BLaER1 (cell line): ENCODE results near the gene IMMP2L.
"Not testable (repeated sequence)": the region's sequence is repeated elsewhere in the genome, so short reads cannot be mapped to it uniquely, and the experiment has no call there.

Source experiments
- H3K27ac ChIP-seq: shearing (Covaris generic); formaldehyde crosslinking; 2 replicates; pipeline ENCODE4 v1.8.1; 2022
- H3K27me3 ChIP-seq: shearing (Covaris generic); formaldehyde crosslinking; 2 replicates; pipeline ENCODE4 v1.8.1; 2022
- H3K36me3 ChIP-seq: shearing (Covaris generic); formaldehyde crosslinking; 2 replicates; pipeline ENCODE4 v1.8.1; 2022
- H3K4me1 ChIP-seq: shearing (Covaris generic); formaldehyde crosslinking; 2 replicates; pipeline ENCODE4 v1.8.1; 2022
- H3K4me2 ChIP-seq: shearing (Covaris generic); formaldehyde crosslinking; 2 replicates; pipeline ENCODE4 v1.8.1; 2022
- H3K4me3 ChIP-seq: shearing (Covaris generic); formaldehyde crosslinking; 2 replicates; pipeline ENCODE4 v1.8.1; 2022
- H3K9ac ChIP-seq: shearing (Covaris generic); formaldehyde crosslinking; 2 replicates; pipeline ENCODE4 v1.8.1; 2022
- H3K9me3 ChIP-seq: shearing (Covaris generic); formaldehyde crosslinking; 2 replicates; pipeline ENCODE4 v1.8.1; 2022
- H4K20me1 ChIP-seq: shearing (Covaris generic); formaldehyde crosslinking; 2 replicates; pipeline ENCODE4 v1.8.1; 2022
- Cebpa-rat ChIP-seq: shearing (Covaris generic); IDR thresholded peaks from 2 replicates; pipeline ENCODE4 v1.8.1; 2022

Gene IMMP2L

GRCh38 chr7:110664803-110665202, 897.5 kb downstream of the IMMP2L start:
- Histone ChIP-seq H3K4me3 (no peak overlapping the region), H3K4me1 (no peaks in the 10 kb centered on the region), H3K27ac (no peak overlapping the region), H3K36me3 (no peaks in the 10 kb centered on the region), H3K4me2 (no peak overlapping the region), H3K27me3 (no peaks in the 10 kb centered on the region), H4K20me1 (no peaks in the 10 kb centered on the region), H3K9ac (no peak overlapping the region), H3K9me3 (peaks cover 9% of the 10 kb centered on the region)
- no peak for TF ChIP-seq Cebpa-rat

GRCh38 chr7:110660637-110661036, 901.7 kb downstream of the IMMP2L start:
- H3K4me1 ChIP-seq, H3K4me3 ChIP-seq, H4K20me1 ChIP-seq, H3K9ac ChIP-seq, H3K27me3 ChIP-seq, H3K36me3 ChIP-seq, H3K27ac ChIP-seq, H3K4me2 ChIP-seq, H3K9me3 ChIP-seq: not testable (repeated sequence)

GRCh38 chr7:110650328-110650727, 912.0 kb downstream of the IMMP2L start:
- H3K4me3 ChIP-seq: no peak overlapping the region
- no peaks in the 10 kb centered on the region for H3K36me3 ChIP-seq
- no peak for TF ChIP-seq Cebpa-rat
- H3K9ac ChIP-seq: no peak overlapping the region
- no peaks in the 10 kb centered on the region for H3K9me3 ChIP-seq
- no peaks in the 10 kb centered on the region for H3K27me3 ChIP-seq
- H3K4me2 ChIP-seq: no peak overlapping the region
- no peaks in the 10 kb centered on the region for H4K20me1 ChIP-seq
- no peak overlapping the region for H3K27ac ChIP-seq
- H3K4me1 ChIP-seq: peaks cover 4% of the 10 kb centered on the region; the same call in 1 of the 2 replicates

- TF ChIP-seq Cebpa-rat: no peak
These were observed 915.0 kb downstream of the IMMP2L start for GRCh38 chr7:110647266-110647665.

GRCh38 chr7:110646804-110647203, 915.5 kb downstream of the IMMP2L start:
- H3K4me2 ChIP-seq: no peak overlapping the region
- H3K9me3 ChIP-seq: no peaks in the 10 kb centered on the region
- no peaks in the 10 kb centered on the region for H4K20me1 ChIP-seq
- no peak overlapping the region for H3K4me3 ChIP-seq
- no peak overlapping the region for H3K9ac ChIP-seq
- no peak for TF ChIP-seq Cebpa-rat
- peaks cover 4% of the 10 kb centered on the region; the same call in 1 of the 2 replicates for H3K4me1 ChIP-seq
- H3K27me3 ChIP-seq: no peaks in the 10 kb centered on the region
- H3K27ac ChIP-seq: no peak overlapping the region
- H3K36me3 ChIP-seq: no peaks in the 10 kb centered on the region

More at GRCh38 chr7:110647266-110647665, 915.0 kb downstream of the IMMP2L start:
- Histone ChIP-seq H3K4me1 (peaks cover 4% of the 10 kb centered on the region; the same call in 1 of the 2 replicates), H4K20me1 (no peaks in the 10 kb centered on the region), H3K9me3 (no peaks in the 10 kb centered on the region), H3K27me3 (no peaks in the 10 kb centered on the region), H3K27ac (no peak overlapping the region), H3K9ac (no peak overlapping the region), H3K36me3 (no peaks in the 10 kb centered on the region), H3K4me2 (no peak overlapping the region), H3K4me3 (no peak overlapping the region)

- Histone ChIP-seq H3K4me1 (peaks cover 4% of the 10 kb centered on the region; the same call in 1 of the 2 replicates), H3K27ac (no peak overlapping the region), H3K36me3 (no peaks in the 10 kb centered on the region), H3K4me2 (no peak overlapping the region), H3K27me3 (no peaks in the 10 kb centered on the region), H3K9ac (no peak overlapping the region), H3K4me3 (no peak overlapping the region), H4K20me1 (no peaks in the 10 kb centered on the region), H3K9me3 (no peaks in the 10 kb centered on the region)
- no peak for TF ChIP-seq Cebpa-rat
These were observed 916.7 kb downstream of the IMMP2L start for GRCh38 chr7:110645616-110646015.

- no peak overlapping the region for H3K4me2 ChIP-seq
- no peak for TF ChIP-seq Cebpa-rat
- H3K9me3 ChIP-seq: no peaks in the 10 kb centered on the region
These were observed 917.2 kb downstream of the IMMP2L start for GRCh38 chr7:110645060-110645459.

GRCh38 chr7:110637252-110637651, 925.0 kb downstream of the IMMP2L start:
- no peak overlapping the region for H3K4me2 ChIP-seq
- H3K27ac ChIP-seq: no peak overlapping the region
- H3K4me3 ChIP-seq: no peak overlapping the region
- no peak for TF ChIP-seq Cebpa-rat
- H3K4me1 ChIP-seq: no peaks in the 10 kb centered on the region
- peaks cover 3% of the 10 kb centered on the region; the same call in 1 of the 2 replicates for H3K9me3 ChIP-seq
- H4K20me1 ChIP-seq: no peaks in the 10 kb centered on the region
- no peaks in the 10 kb centered on the region for H3K27me3 ChIP-seq
- H3K9ac ChIP-seq: no peak overlapping the region
- no peaks in the 10 kb centered on the region for H3K36me3 ChIP-seq

More at GRCh38 chr7:110645060-110645459, 917.2 kb downstream of the IMMP2L start:
- H3K4me3 ChIP-seq: no peak overlapping the region
- peaks cover 4% of the 10 kb centered on the region; the same call in 1 of the 2 replicates for H3K4me1 ChIP-seq
- no peaks in the 10 kb centered on the region for H4K20me1 ChIP-seq
- H3K27me3 ChIP-seq: no peaks in the 10 kb centered on the region
- no peaks in the 10 kb centered on the region for H3K36me3 ChIP-seq
- no peak overlapping the region for H3K27ac ChIP-seq
- no peak overlapping the region for H3K9ac ChIP-seq

- Histone ChIP-seq H3K4me2 (no peak overlapping the region), H3K27me3 (no peaks in the 10 kb centered on the region), H4K20me1 (no peaks in the 10 kb centered on the region), H3K4me3 (no peak overlapping the region), H3K9me3 (peaks cover 3% of the 10 kb centered on the region; the same call in 1 of the 2 replicates), H3K4me1 (no peaks in the 10 kb centered on the region), H3K27ac (no peak overlapping the region), H3K9ac (no peak overlapping the region), H3K36me3 (no peaks in the 10 kb centered on the region)
- no peak for TF ChIP-seq Cebpa-rat
These were observed 929.0 kb downstream of the IMMP2L start for GRCh38 chr7:110633313-110633712.

- Histone ChIP-seq H3K9me3 (no peaks in the 10 kb centered on the region), H4K20me1 (no peaks in the 10 kb centered on the region), H3K27me3 (no peaks in the 10 kb centered on the region), H3K9ac (no peak overlapping the region), H3K4me3 (no peak overlapping the region), H3K4me1 (no peaks in the 10 kb centered on the region), H3K36me3 (no peaks in the 10 kb centered on the region), H3K4me2 (no peak overlapping the region), H3K27ac (no peak overlapping the region)
- TF ChIP-seq Cebpa-rat: no peak
These were observed 935.9 kb downstream of the IMMP2L start for GRCh38 chr7:110626414-110626813.

GRCh38 chr7:110625294-110625693, 937.0 kb downstream of the IMMP2L start:
- no peak for TF ChIP-seq Cebpa-rat
- no peaks in the 10 kb centered on the region for H3K36me3 ChIP-seq
- H3K9me3 ChIP-seq: no peaks in the 10 kb centered on the region
- H3K4me2 ChIP-seq: no peak overlapping the region
- H3K4me3 ChIP-seq: no peak overlapping the region
- no peaks in the 10 kb centered on the region for H4K20me1 ChIP-seq
- no peaks in the 10 kb centered on the region for H3K4me1 ChIP-seq
- H3K27ac ChIP-seq: no peak overlapping the region
- no peaks in the 10 kb centered on the region for H3K27me3 ChIP-seq
- H3K9ac ChIP-seq: no peak overlapping the region
